HG02798 (cell line): ENCODE data around the gene NFE2L3.

Experiments
- ATAC-seq: cut with Tn5 transposase; IDR thresholded peaks from one replicate; pipeline ENCODE4 v1.9.1; 2021; ENCODE audit warnings: mild to moderate bottlenecking; ENCODE audit not compliant: unreplicated experiment, poor library complexity

NFE2L3 gene

GRCh38 chr7:26233902-26234511 lies 82.0 kb downstream of the NFE2L3 start:
- no peak for ATAC-seq
